Activated CD4-positive, alpha-beta T cell treated with anti-CD3 and anti-CD28 coated beads for 36 hours (primary cell): Measurements from ENCODE around the gene ZNF22. TPM values are rescaled to one million over a fixed set of nuclear protein-coding genes. Genes with fewer than 3 reads are reported as not detected.
A peak's percentile ranks its signal among the peaks of the same experiment; 100 is the strongest.
"Not testable (repeated sequence)": the region's sequence is repeated elsewhere in the genome, so short reads cannot be mapped to it uniquely, and the experiment has no call there.

ENCODE experiments used
- ATAC-seq: fragments of 200-7000 bp; cut with Tn5 transposase; one replicate; pipeline ENCODE4 v1.10.0; 2021; ENCODE audit warnings: mild to moderate bottlenecking, moderate library complexity
- CTCF ChIA-PET: fragments of 350-600 bp; sonication (Branson Sonifier 250); formaldehyde crosslinking; loops from one replicate; lab custom pipeline; 2021; ENCODE audit warnings: antibody characterized with exemption; lab: Charles Lee
- POLR2A ChIA-PET: fragments of 350-600 bp; sonication (Branson Sonifier 250); formaldehyde crosslinking; loops from one replicate; lab custom pipeline; 2021; ENCODE audit warnings: antibody characterized with exemption, inconsistent platforms; lab: Charles Lee
- DNase-seq: peaks from one replicate; pipeline ENCODE4 v3.0.0-alpha.2; 2020
- H3K27ac Mint-ChIP-seq: one replicate; pipeline ENCODE4 v1.8.0; 2021; ENCODE audit warnings: mixed read lengths
- H3K27me3 Mint-ChIP-seq: one replicate; pipeline ENCODE4 v1.8.0; 2021; ENCODE audit warnings: mixed read lengths
- H3K36me3 Mint-ChIP-seq: one replicate; pipeline ENCODE4 v1.8.0; 2021; ENCODE audit warnings: low read depth, mixed read lengths
- H3K4me1 Mint-ChIP-seq: one replicate; pipeline ENCODE4 v1.8.0; 2021; ENCODE audit warnings: mixed read lengths
- H3K4me3 Mint-ChIP-seq: one replicate; pipeline ENCODE4 v1.8.0; 2021; ENCODE audit warnings: mild to moderate bottlenecking, moderate library complexity, mixed read lengths
- H3K9me3 Mint-ChIP-seq: one replicate; pipeline ENCODE4 v1.8.0; 2021; ENCODE audit warnings: low read depth, mixed read lengths
- intact Hi-C, 2 experiments: fragments of 100-400 bp; cut with DNase I in 1 of 2; cut with micrococcal nuclease in 1 of 2; formaldehyde crosslinking; loops; one replicate each; pipeline versions ENCODE4 v1.14.2 to v1.15.1; 2022 to 2024; cut with DNase I, micrococcal nuclease
- total RNA-seq, 2 experiments: library from RNA; stranded (reverse); gene quantifications; one replicate each; pipeline ENCODE4 v1.2.3, GENCODE V29; 2021

ZNF22 gene
- total RNA-seq, 2 experiments from 2014 or later, result 18.8 to 21.6 TPM

GRCh38 chr10:45005284-45005683 lies 4.6 kb downstream of the ZNF22 start:
- ATAC-seq, result no peak
- Mint-ChIP-seq H3K4me1 (peaks cover 14% of the 10 kb centered on the region), H3K4me3 (no peak overlapping the region), H3K36me3 (peaks cover 36% of the 10 kb centered on the region), H3K27me3 (no peaks in the 10 kb centered on the region), H3K9me3 (peaks cover 20% of the 10 kb centered on the region), H3K27ac (no peak overlapping the region)
- intact Hi-C loops, result loop anchor here (10.0 kb wide), 3 partner anchors 230 to 990 kb away; no protein-coding TSS in a partner anchor
- DNase-seq, result no peak
- ChIA-PET POLR2A (no interaction called here), CTCF (interaction anchor here (1.3 to 1.6 kb wide), 2 partner anchors 10 to 141 kb away, joined by 5 read pairs; no protein-coding TSS in a partner anchor)

DNA sequence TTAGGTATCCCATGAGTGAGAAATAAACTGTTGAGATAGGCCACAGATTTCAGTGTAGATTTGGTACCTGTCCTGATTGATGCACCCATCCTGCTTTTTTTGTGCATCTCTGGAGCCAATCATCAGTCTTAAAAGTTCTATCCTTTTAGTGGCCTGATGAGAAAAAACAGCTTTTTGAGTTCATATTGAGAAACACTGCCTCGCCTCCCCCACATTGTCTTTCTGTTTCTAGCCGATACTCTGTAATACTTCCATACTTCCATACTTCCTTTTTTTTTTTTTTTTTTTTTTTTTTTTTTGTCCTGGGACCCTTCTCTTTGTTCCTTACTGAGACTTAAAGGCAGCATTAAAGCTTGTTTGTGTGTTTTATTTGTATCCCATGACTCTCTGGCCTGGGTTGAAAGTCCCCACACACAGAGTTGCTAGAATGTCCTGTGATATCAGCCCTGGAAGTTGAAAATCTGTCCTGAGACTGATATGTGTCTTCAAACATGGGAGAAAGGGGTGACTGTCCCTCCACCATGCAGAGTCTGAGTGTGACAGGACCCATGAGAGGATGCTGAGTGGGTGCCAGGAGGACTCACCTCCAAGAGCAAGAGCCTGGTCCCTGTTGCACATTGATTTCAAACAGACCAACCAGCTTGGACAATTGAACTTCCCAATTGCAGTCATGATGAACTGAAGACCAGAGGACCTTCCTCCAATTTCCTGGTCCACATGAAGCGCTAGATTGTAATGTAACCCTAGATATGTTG lies 5.7 kb downstream of the ZNF22 start:
- Mint-ChIP-seq H3K4me3 (no peak overlapping the region), H3K9me3 (peaks cover 20% of the 10 kb centered on the region), H3K27ac (no peak overlapping the region), H3K27me3 (no peaks in the 10 kb centered on the region), H3K36me3 (peaks cover 36% of the 10 kb centered on the region), H3K4me1 (peaks cover 9% of the 10 kb centered on the region)
- POLR2A ChIA-PET, result no interaction called here
- CTCF ChIA-PET, result interaction anchor here (0.6 to 1.7 kb wide), 3 partner anchors 11 to 267 kb away, joined by 3 to 5 read pairs (median 4); no protein-coding TSS in a partner anchor
- DNase-seq (no peak), ATAC-seq (no peak)
- intact Hi-C loops, result loop anchor here (10.0 kb wide), 3 partner anchors 228 to 988 kb away; no protein-coding TSS in a partner anchor

- CTCF ChIA-PET, result interaction anchor here (0.9 to 1.7 kb wide), 5 partner anchors 9 to 228 kb away, joined by 3 to 4 read pairs (median 3); no protein-coding TSS in a partner anchor
- Mint-ChIP-seq H3K9me3 (peaks cover 11% of the 10 kb centered on the region), H3K36me3 (peaks cover 19% of the 10 kb centered on the region), H3K4me1 (no peaks in the 10 kb centered on the region), H3K27me3 (no peaks in the 10 kb centered on the region), H3K4me3 (no peak overlapping the region), H3K27ac (no peak overlapping the region)
- peak; percentile 20 for DNase-seq
- peak; percentile 79 for ATAC-seq
- intact Hi-C loops, result loop anchor here (1.0 to 10.0 kb wide), 5 partner anchors 226 to 986 kb away; no protein-coding TSS in a partner anchor
- POLR2A ChIA-PET, result no interaction called here
These were observed 7.9 kb downstream of the ZNF22 start for GRCh38 chr10:45008524-45009161.

- not testable (repeated sequence) for H3K27ac Mint-ChIP-seq
These were observed 13.8 kb downstream of the ZNF22 start for GRCh38 chr10:45014557-45014956.

DNA sequence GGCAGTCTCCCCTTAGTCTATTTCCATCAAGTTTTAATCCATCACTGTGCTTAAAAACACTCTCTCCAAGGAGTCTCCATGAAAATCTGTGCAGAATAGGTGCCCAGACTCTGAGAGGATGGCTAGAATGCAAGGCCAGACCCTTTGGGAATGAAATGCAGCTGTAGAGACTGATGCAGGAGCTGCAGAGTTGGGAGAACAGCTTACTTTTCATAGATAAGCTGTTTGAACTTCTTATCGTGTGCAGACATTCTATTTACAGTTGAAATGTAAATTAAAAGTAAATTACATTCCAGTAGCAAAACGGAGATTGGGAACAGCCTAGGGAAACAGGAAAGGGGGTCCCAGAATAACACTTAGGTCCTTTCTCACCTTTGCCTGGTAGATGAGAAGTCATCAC lies 14.9 kb downstream of the ZNF22 start:
- H3K36me3 Mint-ChIP-seq, result peaks cover 2% of the 10 kb centered on the region
- intact Hi-C loops, result no loop called here
- CTCF ChIA-PET, result no interaction called here
- POLR2A ChIA-PET, result no interaction called here
- H3K4me1 Mint-ChIP-seq, result no peaks in the 10 kb centered on the region
- no peak overlapping the region for H3K4me3 Mint-ChIP-seq
- H3K9me3 Mint-ChIP-seq, result no peaks in the 10 kb centered on the region
- peaks cover 4% of the 10 kb centered on the region for H3K27me3 Mint-ChIP-seq
- ATAC-seq (no peak), DNase-seq (no peak)
- H3K27ac Mint-ChIP-seq, result no peak overlapping the region

More at GRCh38 chr10:45014557-45014956, 13.8 kb downstream of the ZNF22 start:
- POLR2A ChIA-PET, DNase-seq, H3K4me3 Mint-ChIP-seq, H3K36me3 Mint-ChIP-seq, intact Hi-C loops, CTCF ChIA-PET, ATAC-seq, H3K27me3 Mint-ChIP-seq, H3K4me1 Mint-ChIP-seq, H3K9me3 Mint-ChIP-seq: not testable (repeated sequence)

- ATAC-seq (no peak), DNase-seq (no peak)
- no peak overlapping the region for H3K27ac Mint-ChIP-seq
- peaks cover 4% of the 10 kb centered on the region for H3K27me3 Mint-ChIP-seq
- H3K9me3 Mint-ChIP-seq, result peaks cover 7% of the 10 kb centered on the region
- H3K4me3 Mint-ChIP-seq, result no peak overlapping the region
- no peaks in the 10 kb centered on the region for H3K4me1 Mint-ChIP-seq
- ChIA-PET POLR2A (no interaction called here), CTCF (no interaction called here)
- peaks cover 2% of the 10 kb centered on the region for H3K36me3 Mint-ChIP-seq
- intact Hi-C loops, result no loop called here
These were observed 22.7 kb downstream of the ZNF22 start for GRCh38 chr10:45023426-45023825.

GRCh38 chr10:45034301-45034700 lies 33.6 kb downstream of the ZNF22 start:
- ATAC-seq (no peak), DNase-seq (no peak)
- H3K4me1 Mint-ChIP-seq, result no peaks in the 10 kb centered on the region
- POLR2A ChIA-PET, result no interaction called here
- H3K9me3 Mint-ChIP-seq, result peaks cover 18% of the 10 kb centered on the region
- peaks cover 9% of the 10 kb centered on the region for H3K27me3 Mint-ChIP-seq
- intact Hi-C loops, result no loop called here
- no peak overlapping the region for H3K27ac Mint-ChIP-seq
- H3K36me3 Mint-ChIP-seq, result peaks cover 4% of the 10 kb centered on the region
- CTCF ChIA-PET, result no interaction called here
- H3K4me3 Mint-ChIP-seq, result no peak overlapping the region

GRCh38 chr10:45035673-45036072 lies 35.0 kb downstream of the ZNF22 start:
- H3K27me3 Mint-ChIP-seq, result peaks cover 11% of the 10 kb centered on the region
- ATAC-seq (no peak), DNase-seq (no peak)
- H3K4me3 Mint-ChIP-seq, result no peak overlapping the region
- H3K9me3 Mint-ChIP-seq, result peaks cover 11% of the 10 kb centered on the region
- intact Hi-C loops, result no loop called here
- CTCF ChIA-PET, result no interaction called here
- POLR2A ChIA-PET, result no interaction called here
- H3K27ac Mint-ChIP-seq, result no peak overlapping the region
- H3K4me1 Mint-ChIP-seq, result no peaks in the 10 kb centered on the region
- peaks cover 4% of the 10 kb centered on the region for H3K36me3 Mint-ChIP-seq

- intact Hi-C loops, result no loop called here
- H3K4me3 Mint-ChIP-seq, result no peak overlapping the region
- H3K9me3 Mint-ChIP-seq, result no peaks in the 10 kb centered on the region
- no peaks in the 10 kb centered on the region for H3K4me1 Mint-ChIP-seq
- POLR2A ChIA-PET, result no interaction called here
- no peak overlapping the region for H3K27ac Mint-ChIP-seq
- peaks cover 6% of the 10 kb centered on the region for H3K27me3 Mint-ChIP-seq
- CTCF ChIA-PET, result interaction anchor here (2.1 kb wide), 1 partner anchor 10 kb away, joined by 6 read pairs; no protein-coding TSS in a partner anchor
- ATAC-seq (no peak), DNase-seq (no peak)
- H3K36me3 Mint-ChIP-seq, result no peaks in the 10 kb centered on the region
These were observed 40.3 kb downstream of the ZNF22 start for GRCh38 chr10:45040921-45041542.

DNA sequence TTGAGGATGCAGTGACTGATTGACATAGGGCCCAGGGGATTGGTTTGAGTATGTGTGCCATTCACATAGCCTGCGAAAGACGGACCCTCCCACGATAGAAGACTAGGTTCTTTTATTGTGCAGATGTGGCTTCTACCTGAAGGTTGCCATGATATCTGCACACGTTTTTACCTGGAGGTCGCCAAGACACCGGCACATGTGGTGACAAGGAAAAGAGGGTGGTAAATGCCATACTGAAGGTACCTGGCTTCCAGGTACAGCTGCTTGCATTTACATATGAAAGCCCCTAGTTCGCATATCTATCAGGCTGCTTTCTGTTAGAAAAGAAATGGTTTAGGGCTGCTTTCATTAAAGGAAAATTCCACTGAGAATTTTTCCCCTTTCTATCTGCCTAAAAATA lies 43.6 kb downstream of the ZNF22 start:
- ChIA-PET POLR2A (no interaction called here), CTCF (no interaction called here)
- peaks cover 4% of the 10 kb centered on the region for H3K27me3 Mint-ChIP-seq
- no peak overlapping the region for H3K4me3 Mint-ChIP-seq
- H3K9me3 Mint-ChIP-seq, result peaks cover 5% of the 10 kb centered on the region
- H3K27ac Mint-ChIP-seq, result no peak overlapping the region
- intact Hi-C loops, result no loop called here
- H3K36me3 Mint-ChIP-seq, result no peaks in the 10 kb centered on the region
- ATAC-seq (no peak), DNase-seq (no peak)
- H3K4me1 Mint-ChIP-seq, result no peaks in the 10 kb centered on the region

DNA sequence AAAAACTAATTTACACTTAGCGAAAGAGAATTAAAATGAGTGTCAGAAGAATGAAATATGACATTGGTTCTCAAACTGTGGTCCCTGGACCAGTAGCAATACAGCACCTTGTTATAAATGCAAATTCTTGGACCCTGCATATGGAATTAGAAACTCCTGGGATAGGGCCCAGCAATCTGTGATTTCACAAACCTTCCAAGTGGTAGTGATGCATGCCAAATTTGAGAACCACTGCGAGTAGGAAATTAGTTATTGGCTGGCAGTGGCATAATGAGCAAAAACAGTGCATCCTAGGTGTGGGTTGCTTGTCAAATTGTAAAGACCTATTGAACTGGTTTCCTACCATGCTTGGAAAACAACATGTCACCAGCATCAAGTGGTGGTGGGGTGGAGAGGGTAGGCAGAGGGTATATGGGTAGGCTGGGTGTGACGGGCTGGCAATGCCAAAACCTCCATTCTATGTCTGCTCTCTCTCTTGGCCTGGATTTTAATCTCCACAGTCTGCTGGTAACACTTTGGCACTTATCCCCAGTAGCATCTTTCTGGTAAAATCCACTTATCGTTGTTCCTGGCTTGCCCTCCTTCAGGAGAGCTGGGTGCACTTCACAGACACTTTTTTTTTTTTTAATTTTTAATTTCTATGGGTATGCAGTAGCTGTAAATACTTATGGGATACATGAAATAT lies 50.0 kb downstream of the ZNF22 start:
- Mint-ChIP-seq H3K4me3 (no peak overlapping the region), H3K9me3 (peaks cover 8% of the 10 kb centered on the region), H3K36me3 (no peaks in the 10 kb centered on the region), H3K27me3 (peaks cover 11% of the 10 kb centered on the region), H3K27ac (no peak overlapping the region), H3K4me1 (no peaks in the 10 kb centered on the region)
- no peak for ATAC-seq
- no peak for DNase-seq
- intact Hi-C loops, result no loop called here
- ChIA-PET POLR2A (no interaction called here), CTCF (interaction anchor here (1.8 kb wide), 1 partner anchor 9 kb away, joined by 6 read pairs; no protein-coding TSS in a partner anchor)
